ENCODE results near the gene SGK2. TPM values are rescaled to one million over a fixed set of nuclear protein-coding genes. Genes with fewer than 3 reads are reported as not detected.

Gene SGK2
- total RNA-seq, 1 experiment from 2014 or later = 0.13 TPM

DNA sequence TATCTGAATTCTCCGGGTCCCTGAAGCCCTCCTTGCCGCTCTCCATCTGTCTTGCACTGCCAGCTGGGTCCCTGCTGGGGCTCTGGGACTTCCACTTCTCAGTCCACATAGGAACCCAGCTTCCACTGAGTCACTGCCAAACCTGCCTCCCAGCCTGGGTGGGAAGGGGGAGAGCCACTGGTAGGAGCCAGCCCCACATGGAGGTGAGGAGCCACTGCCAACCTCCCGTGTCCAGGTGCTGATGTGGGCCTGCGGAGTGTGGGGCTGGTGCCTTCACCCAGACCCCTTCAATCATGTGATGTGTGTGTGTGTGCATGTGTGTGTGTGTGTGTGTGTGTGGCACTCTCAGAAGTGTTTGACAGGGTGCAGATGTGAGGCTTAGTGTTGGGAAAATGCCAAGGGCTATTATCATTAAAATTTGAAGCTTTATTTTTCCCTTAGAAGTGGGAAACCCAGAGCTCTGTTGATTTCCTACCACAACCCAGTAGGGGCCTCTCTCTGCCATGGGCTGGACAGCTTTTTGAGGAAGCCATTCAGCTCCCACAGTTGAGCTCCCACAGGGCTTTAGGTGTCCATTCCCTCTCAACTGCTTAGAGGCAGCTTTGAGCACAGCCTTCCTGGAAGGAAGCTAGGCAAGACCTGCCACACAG lies 9.3 kb upstream of the SGK2 start:
- peak; percentile 12 for DNase-seq (ENCODE audit: low spot score)
- Histone ChIP-seq H3K27ac (ENCODE audit: low read depth, low read length, poor library complexity, severe bottlenecking) (no peak overlapping the region), H3K36me3 (ENCODE audit: insufficient read depth, low read length, poor library complexity, severe bottlenecking) (no peaks in the 10 kb centered on the region), H3K27me3 (replicated peaks; ENCODE audit: insufficient read depth, low read depth, low read length, poor library complexity) (no peaks in the 10 kb centered on the region), H3K4me1 (ENCODE audit: insufficient read depth, low read length, poor library complexity, severe bottlenecking) (peaks cover 4% of the 10 kb centered on the region), H3K4me3 (ENCODE audit: low read depth, low read length, poor library complexity, severe bottlenecking) (no peak overlapping the region), H3K9me3 (ENCODE audit: low read depth, low read length, poor library complexity, severe bottlenecking) (no peaks in the 10 kb centered on the region)
- BruUV-seq (replicated peaks) = no TSS peak
- CTCF ChIA-PET = no interaction called here
- intact Hi-C loops (cut with micrococcal nuclease; ENCODE audit: unreplicated experiment) = no loop called here
- POLR2A ChIA-PET (ENCODE audit: low non-redundant PET) = interaction anchor here (0.6 kb wide), 1 partner anchor 62 kb away, joined by 3 read pairs; no protein-coding TSS in a partner anchor
- TF ChIP-seq, protein P1, sequence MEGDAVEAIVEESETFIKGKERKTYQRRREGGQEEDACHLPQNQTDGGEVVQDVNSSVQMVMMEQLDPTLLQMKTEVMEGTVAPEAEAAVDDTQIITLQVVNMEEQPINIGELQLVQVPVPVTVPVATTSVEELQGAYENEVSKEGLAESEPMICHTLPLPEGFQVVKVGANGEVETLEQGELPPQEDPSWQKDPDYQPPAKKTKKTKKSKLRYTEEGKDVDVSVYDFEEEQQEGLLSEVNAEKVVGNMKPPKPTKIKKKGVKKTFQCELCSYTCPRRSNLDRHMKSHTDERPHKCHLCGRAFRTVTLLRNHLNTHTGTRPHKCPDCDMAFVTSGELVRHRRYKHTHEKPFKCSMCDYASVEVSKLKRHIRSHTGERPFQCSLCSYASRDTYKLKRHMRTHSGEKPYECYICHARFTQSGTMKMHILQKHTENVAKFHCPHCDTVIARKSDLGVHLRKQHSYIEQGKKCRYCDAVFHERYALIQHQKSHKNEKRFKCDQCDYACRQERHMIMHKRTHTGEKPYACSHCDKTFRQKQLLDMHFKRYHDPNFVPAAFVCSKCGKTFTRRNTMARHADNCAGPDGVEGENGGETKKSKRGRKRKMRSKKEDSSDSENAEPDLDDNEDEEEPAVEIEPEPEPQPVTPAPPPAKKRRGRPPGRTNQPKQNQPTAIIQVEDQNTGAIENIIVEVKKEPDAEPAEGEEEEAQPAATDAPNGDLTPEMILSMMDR (conservative IDR thresholded peaks at IDR 0.05; ENCODE audit: low read depth, low read length) = no peak
- TF ChIP-seq EZH2 (IDR thresholded peaks at IDR 0.05; ENCODE audit: borderline replicate concordance, low read depth, low read length, poor library complexity, severe bottlenecking) = no peak

DNA sequence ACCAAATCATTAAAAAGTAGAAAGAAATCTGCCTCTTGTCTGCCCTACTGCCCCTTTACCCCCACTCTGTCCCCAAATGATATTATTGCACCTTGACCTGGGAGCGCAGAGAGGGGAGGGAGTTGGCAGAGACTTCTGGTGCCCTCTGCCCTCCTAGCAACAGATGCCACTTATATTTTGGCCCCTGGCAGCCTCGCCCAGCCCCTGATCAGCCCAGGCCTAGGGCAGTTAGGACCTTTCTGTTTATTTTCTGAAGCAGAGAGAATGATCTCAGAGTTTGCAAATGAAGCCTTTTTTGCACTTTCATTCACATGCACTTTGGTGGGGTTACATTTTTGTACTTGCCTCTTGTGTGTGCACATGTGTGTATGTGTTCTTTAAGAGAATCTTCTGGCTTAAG lies 8.4 kb upstream of the SGK2 start:
- no peak overlapping the region for H3K27ac ChIP-seq (ENCODE audit: low read depth, low read length, poor library complexity, severe bottlenecking)
- BruUV-seq (replicated peaks) = no TSS peak
- H3K4me1 ChIP-seq (ENCODE audit: insufficient read depth, low read length, poor library complexity, severe bottlenecking) = peaks cover 4% of the 10 kb centered on the region
- no peak overlapping the region for H3K4me3 ChIP-seq (ENCODE audit: low read depth, low read length, poor library complexity, severe bottlenecking)
- ChIA-PET POLR2A (ENCODE audit: low non-redundant PET) (no interaction called here), CTCF (no interaction called here)
- intact Hi-C loops (cut with micrococcal nuclease; ENCODE audit: unreplicated experiment) = no loop called here
- no peaks in the 10 kb centered on the region for H3K9me3 ChIP-seq (ENCODE audit: low read depth, low read length, poor library complexity, severe bottlenecking)
- DNase-seq (ENCODE audit: low spot score) = no peak
- no peak for TF ChIP-seq EZH2 (IDR thresholded peaks at IDR 0.05; ENCODE audit: borderline replicate concordance, low read depth, low read length, poor library complexity, severe bottlenecking)
- TF ChIP-seq, protein P1 (conservative IDR thresholded peaks at IDR 0.05; ENCODE audit: low read depth, low read length) = no peak
- H3K27me3 ChIP-seq (replicated peaks; ENCODE audit: insufficient read depth, low read depth, low read length, poor library complexity) = no peaks in the 10 kb centered on the region
- no peaks in the 10 kb centered on the region for H3K36me3 ChIP-seq (ENCODE audit: insufficient read depth, low read length, poor library complexity, severe bottlenecking)

DNA sequence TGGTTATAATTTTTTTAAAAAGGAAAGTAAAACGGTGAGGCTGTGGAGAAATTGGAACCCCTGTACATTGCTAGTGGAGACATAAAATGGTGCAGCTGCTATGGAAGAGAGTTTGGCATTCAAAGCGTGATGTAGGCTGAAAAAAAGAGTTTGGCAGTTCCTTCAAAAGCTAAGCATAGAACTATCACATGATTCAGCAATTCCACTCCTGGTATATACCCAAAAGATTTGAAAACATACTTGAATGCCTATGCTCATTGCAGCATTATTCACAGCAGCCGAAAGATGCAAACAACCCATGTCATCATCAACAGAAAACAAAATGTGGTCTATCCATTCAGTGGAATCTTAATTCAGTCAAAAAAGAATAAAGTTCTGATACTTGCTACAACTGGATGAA lies 4.5 kb upstream of the SGK2 start:
- Histone ChIP-seq H3K27ac (ENCODE audit: low read depth, low read length, poor library complexity, severe bottlenecking) (no peak overlapping the region), H3K4me3 (ENCODE audit: low read depth, low read length, poor library complexity, severe bottlenecking) (no peak overlapping the region), H3K9me3 (ENCODE audit: low read depth, low read length, poor library complexity, severe bottlenecking) (no peaks in the 10 kb centered on the region), H3K4me1 (ENCODE audit: insufficient read depth, low read length, poor library complexity, severe bottlenecking) (peaks cover 4% of the 10 kb centered on the region), H3K27me3 (replicated peaks; ENCODE audit: insufficient read depth, low read depth, low read length, poor library complexity) (no peaks in the 10 kb centered on the region), H3K36me3 (ENCODE audit: insufficient read depth, low read length, poor library complexity, severe bottlenecking) (no peaks in the 10 kb centered on the region)
- DNase-seq (ENCODE audit: low spot score) = no peak
- CTCF ChIA-PET = no interaction called here
- TF ChIP-seq, protein P1 (conservative IDR thresholded peaks at IDR 0.05; ENCODE audit: low read depth, low read length) = no peak
- no peak for TF ChIP-seq EZH2 (IDR thresholded peaks at IDR 0.05; ENCODE audit: borderline replicate concordance, low read depth, low read length, poor library complexity, severe bottlenecking)
- intact Hi-C loops (cut with micrococcal nuclease; ENCODE audit: unreplicated experiment) = no loop called here
- POLR2A ChIA-PET (ENCODE audit: low non-redundant PET) = no interaction called here
- BruUV-seq (replicated peaks) = no TSS peak
